Measurements from ENCODE around the gene BMP10. TPM values are rescaled to one million over a fixed set of nuclear protein-coding genes. Genes with fewer than 3 reads are reported as not detected.

BMP10 gene
- total and polyA plus RNA-seq, 2 of the 8 experiments (the other 6 are each of a cell fraction or from before 2014, with no cell fraction given): not detected

DNA sequence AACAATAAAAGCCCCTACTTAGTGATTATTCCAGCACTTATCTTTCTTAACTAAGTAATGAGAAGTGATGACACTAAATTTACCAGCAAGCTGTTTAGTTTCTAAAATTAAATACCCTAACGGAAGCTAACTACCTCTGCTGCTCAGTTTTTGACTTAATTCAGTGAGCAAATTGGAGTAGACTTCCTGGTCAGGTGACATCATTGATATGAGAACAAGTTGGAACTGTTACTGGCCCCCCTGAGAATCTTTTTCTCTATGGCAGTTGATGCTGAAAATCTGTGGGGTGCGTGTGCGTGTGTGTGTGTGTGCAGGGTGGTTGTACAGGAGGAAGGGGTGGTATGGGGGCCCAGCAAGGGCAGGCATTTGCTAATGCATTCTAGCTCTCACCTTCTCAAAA lies 35.5 kb upstream of the BMP10 start:
- FAIRE-seq (no peak), DNase-seq (ENCODE audit: low read depth in 1 of 2, low spot score in 2 of 2) (no peak)
- TF ChIP-seq POU5F1 (IDR thresholded peaks at IDR 0.05; ENCODE audit: low read depth, low read length) (no peak), TCF12 (IDR thresholded peaks at IDR 0.05; ENCODE audit: low read depth, low read length) (no peak), GTF2F1 (IDR thresholded peaks at IDR 0.05; ENCODE audit: borderline replicate concordance, low read depth, low read length) (no peak), GABPA (IDR thresholded peaks at IDR 0.05; ENCODE audit: borderline replicate concordance, insufficient read depth, low read length) (no peak), SIX5 (IDR thresholded peaks at IDR 0.05; ENCODE audit: low read depth, low read length) (no peak), ZNF274 (IDR thresholded peaks at IDR 0.05; ENCODE audit: borderline replicate concordance, extremely low read depth, low read length) (no peak), RAD21 (IDR thresholded peaks at IDR 0.05 in 1 of 2, conservative IDR thresholded peaks at IDR 0.05 in 1 of 2; ENCODE audit: low read depth in 2 of 2, low read length in 2 of 2) (no peak), TBP (IDR thresholded peaks at IDR 0.05; ENCODE audit: low read depth, low read length) (no peak), ASH2L (IDR thresholded peaks at IDR 0.05; ENCODE audit: low read length) (no peak)
- no peak overlapping the region for H3K18ac ChIP-seq (ENCODE audit: extremely low read depth, low read length)
- no peak overlapping the region for H2BK5ac ChIP-seq (ENCODE audit: low read depth, low read length)
- no peak overlapping the region for H3K14ac ChIP-seq (ENCODE audit: insufficient read length)
- H2BK20ac ChIP-seq (ENCODE audit: low read length): no peak overlapping the region
- H3K27me3 ChIP-seq (replicated peaks in 1 of 4; ENCODE audit: control insufficient read depth in 3 of 4, extremely low read depth in 1 of 4, insufficient read depth in 3 of 4, low read length in 3 of 4): no peaks in the 10 kb centered on the region
- no peak overlapping the region for H3K4ac ChIP-seq (replicated peaks; ENCODE audit: insufficient read length, low read depth, low read length)
- peaks cover 0 to 6% (median 4%) of the 10 kb centered on the region in 4 experiments; a peak in 3 of 7 replicates for H3K4me1 ChIP-seq (replicated peaks in 1 of 4; ENCODE audit: control insufficient read depth in 3 of 4, insufficient read depth in 4 of 4, low read length in 3 of 4)
- CTCF ChIA-PET (ENCODE audit: partially characterized antibody): interaction anchor here (0.7 to 4.4 kb wide), 13 partner anchors 10 to 445 kb away, joined by 3 to 25 read pairs (median 9); no protein-coding TSS in a partner anchor
- H3K4me3 ChIP-seq (ENCODE audit: extremely low read depth in 1 of 4, insufficient read depth in 2 of 4, low read depth in 3 of 4, low read length in 4 of 4): no peak overlapping the region
- H3K79me2 ChIP-seq (ENCODE audit: control insufficient read depth in 1 of 2, insufficient read depth in 2 of 2, low read length in 2 of 2): no peaks in the 10 kb centered on the region
- no peak overlapping the region for H3K27ac ChIP-seq (ENCODE audit: low read depth, low read length)
- POLR2A ChIA-PET (ENCODE audit: partially characterized antibody): no interaction called here
- H3K23ac ChIP-seq (ENCODE audit: insufficient read length): no peak overlapping the region
- H2BK15ac ChIP-seq (ENCODE audit: low read length): no peak overlapping the region
- H2BK12ac ChIP-seq (ENCODE audit: low read depth, low read length): no peak overlapping the region
- H3K9ac ChIP-seq (replicated peaks in 1 of 4; ENCODE audit: extremely low read depth in 1 of 4, low read depth in 3 of 4, low read length in 3 of 4): no peak overlapping the region
- no peaks in the 10 kb centered on the region for H4K20me1 ChIP-seq (replicated peaks in 1 of 2; ENCODE audit: control insufficient read depth in 1 of 2, insufficient read depth in 2 of 2, low read length in 2 of 2)
- no peaks in the 10 kb centered on the region for H3K79me1 ChIP-seq (ENCODE audit: low read depth, low read length)
- H3K9me3 ChIP-seq (ENCODE audit: insufficient read depth in 2 of 2, low read depth in 1 of 2, low read length in 1 of 2): no peaks in the 10 kb centered on the region
- no peak overlapping the region for H4K91ac ChIP-seq (replicated peaks; ENCODE audit: insufficient read length, low read length)
- H2BK120ac ChIP-seq (replicated peaks; ENCODE audit: low read depth, low read length): no peak overlapping the region
- H2AK5ac ChIP-seq (ENCODE audit: low read depth, low read length): no peak overlapping the region
- H2AFZ ChIP-seq (ENCODE audit: low read length): no peak overlapping the region
- H3K23me2 ChIP-seq (ENCODE audit: low read depth, low read length): no peaks in the 10 kb centered on the region
- H4K5ac ChIP-seq (ENCODE audit: insufficient read length, low read depth, low read length): no peak overlapping the region
- no peak overlapping the region for H3K4me2 ChIP-seq (ENCODE audit: insufficient read depth in 1 of 2, low read depth in 2 of 2, low read length in 2 of 2)
- H3K56ac ChIP-seq (replicated peaks; ENCODE audit: insufficient read length, low read depth, low read length): no peak overlapping the region
- WGBS, 2 experiments (ENCODE audit: extremely low coverage in 1 of 2, insufficient coverage in 1 of 2, insufficient read length in 1 of 2, insufficient replicate concordance in 2 of 2, low coverage in 1 of 2, low lambda C conversion rate in 2 of 2, missing lambda C conversion rate in 1 of 2): 90% methylated on average over 3 of the region's 3 CpGs; no CpG with 5 or more reads in 1 of the 2 experiments
- no peaks in the 10 kb centered on the region for H3K36me3 ChIP-seq (ENCODE audit: control insufficient read depth in 2 of 4, insufficient read depth in 4 of 4, low read length in 3 of 4)
- H4K8ac ChIP-seq (ENCODE audit: extremely low read depth, insufficient read depth, low read length): no peak overlapping the region
